Neural cell (in vitro differentiated cells): ENCODE results near the gene LDLRAD4. TPM values are rescaled to one million over a fixed set of nuclear protein-coding genes. Genes with fewer than 3 reads are reported as not detected.
A peak's percentile ranks its signal among the peaks of the same experiment; 100 is the strongest.

Experiments
- H2AFZ ChIP-seq: fragments of 200-600, 300-800 bp; sonication (generic), shearing (Covaris generic); 2 replicates; pipeline ENCODE4 v1.6.0; 2014; ENCODE audit warnings: low read depth, mild to moderate bottlenecking, antibody characterized with exemption, low read length, moderate library complexity
- H3F3A ChIP-seq: fragments of 200-600 bp; shearing (Covaris generic); 2 replicates; pipeline ENCODE4 v1.6.1; 2016; ENCODE audit warnings: mild to moderate bottlenecking, moderate library complexity, mixed read lengths, antibody characterized with exemption, low read length; ENCODE audit not compliant: insufficient read depth, poor library complexity, severe bottlenecking
- H3K27ac ChIP-seq: fragments of 200-600, 300-800 bp; sonication (generic), shearing (Covaris generic); 2 replicates; pipeline ENCODE4 v1.5.1; 2014; ENCODE audit warnings: mild to moderate bottlenecking, low read length, moderate library complexity
- H3K27me3 ChIP-seq: fragments of 300-800, 200-600 bp; sonication (generic), shearing (Covaris generic); 2 replicates; pipeline ENCODE4 v1.6.0; 2014; ENCODE audit warnings: mild to moderate bottlenecking, low read depth, low read length, moderate library complexity; ENCODE audit not compliant: insufficient read depth
- H3K36me3 ChIP-seq: fragments of 300-800, 200-600 bp; sonication (generic), shearing (Covaris generic); 2 replicates; pipeline ENCODE4 v1.5.1; 2014; ENCODE audit warnings: mild to moderate bottlenecking, antibody characterized with exemption, low read length, moderate library complexity; ENCODE audit not compliant: insufficient read depth
- H3K4me2 ChIP-seq: fragments of 300-800, 200-600 bp; sonication (generic), shearing (Covaris generic); 2 replicates; pipeline ENCODE4 v1.6.0; 2014; ENCODE audit warnings: mild to moderate bottlenecking, low read length
- H3K4me3 ChIP-seq: fragments of 300-800, 200-600 bp; sonication (generic), shearing (Covaris generic); 2 replicates; pipeline ENCODE4 v1.5.1; 2014; ENCODE audit warnings: mild to moderate bottlenecking, low read length, moderate library complexity
- H3K79me2 ChIP-seq: fragments of 200-600 bp; shearing (Covaris generic); replicated peaks from 2 replicates; pipeline ENCODE4 v1.6.0; 2014; ENCODE audit warnings: mild to moderate bottlenecking, low read length, moderate library complexity; ENCODE audit not compliant: insufficient read depth
- H3K9ac ChIP-seq: fragments of 300-800, 200-600 bp; sonication (generic), shearing (Covaris generic); 2 replicates; pipeline ENCODE4 v1.6.1; 2016; ENCODE audit warnings: mild to moderate bottlenecking, low read length, mixed read lengths
- H3K9me2 ChIP-seq: fragments of 200-600 bp; shearing (Covaris generic); 2 replicates; pipeline ENCODE4 v1.6.1; 2016; ENCODE audit warnings: mild to moderate bottlenecking, low read length, mixed read lengths; ENCODE audit not compliant: insufficient read depth
- H3K9me3 ChIP-seq: fragments of 200-600, 300-800 bp; sonication (generic), shearing (Covaris generic); 2 replicates; pipeline ENCODE4 v1.6.1; 2016; ENCODE audit warnings: mild to moderate bottlenecking, mixed run types, low read length, moderate library complexity, mixed read lengths
- H4K20me1 ChIP-seq: fragments of 200-600 bp; shearing (Covaris generic); 2 replicates; pipeline ENCODE4 v1.6.1; 2016; ENCODE audit warnings: mild to moderate bottlenecking, mixed run types; ENCODE audit not compliant: insufficient read depth
- CTCF ChIP-seq: fragments of 450-650 bp; IDR thresholded peaks from 2 replicates; pipeline ENCODE4 v1.5.1; 2014; ENCODE audit warnings: antibody characterized with exemption, mild to moderate bottlenecking, moderate library complexity; ENCODE audit not compliant: poor library complexity, severe bottlenecking
- EP300 ChIP-seq: fragments of 450-650 bp; conservative IDR thresholded peaks from 2 replicates; pipeline ENCODE4 v1.6.1; 2014; ENCODE audit warnings: antibody characterized with exemption, mild to moderate bottlenecking, moderate library complexity; ENCODE audit not compliant: poor library complexity, severe bottlenecking
- EZH2 ChIP-seq: fragments of 200-600, 300-800 bp; shearing (Covaris generic), sonication (generic); IDR thresholded peaks from 2 replicates; pipeline ENCODE4 v1.6.1; 2014; ENCODE audit warnings: antibody characterized with exemption, low read length, borderline replicate concordance, mild to moderate bottlenecking; ENCODE audit not compliant: insufficient read depth, poor library complexity, severe bottlenecking
- MXI1 ChIP-seq: fragments of 450-650 bp; conservative IDR thresholded peaks from 2 replicates; pipeline ENCODE4 v1.6.1; 2014; ENCODE audit warnings: antibody characterized with exemption, mild to moderate bottlenecking; ENCODE audit not compliant: poor library complexity, severe bottlenecking
- POLR2AphosphoS5 ChIP-seq: IDR thresholded peaks from 2 replicates; pipeline ENCODE4 v1.6.1; 2012
- RAD21 ChIP-seq: fragments of 450-650 bp; conservative IDR thresholded peaks from 2 replicates; pipeline ENCODE4 v1.6.1; 2014; ENCODE audit warnings: antibody characterized with exemption, mild to moderate bottlenecking, moderate library complexity
- REST ChIP-seq: IDR thresholded peaks from 2 replicates; pipeline ENCODE4 v1.6.1; 2012; ENCODE audit warnings: borderline replicate concordance
- SMC3 ChIP-seq: fragments of 450-650 bp; conservative IDR thresholded peaks from 2 replicates; pipeline ENCODE4 v1.6.1; 2014; ENCODE audit warnings: antibody characterized with exemption, mild to moderate bottlenecking, moderate library complexity; ENCODE audit not compliant: poor library complexity
- TAF1 ChIP-seq: IDR thresholded peaks from 2 replicates; pipeline ENCODE4 v1.6.1; 2012; ENCODE audit warnings: low read depth
- polyA plus RNA-seq: library from polyadenylated mRNA; depleted of rRNA; stranded (reverse); fragments of >200 nt; gene quantifications from 2 replicates; pipeline ENCODE4 v1.2.3, GENCODE V29; 2014

LDLRAD4 gene
- polyA plus RNA-seq, 1 donor from 2014 or later = 3.7 TPM

- H3K27ac ChIP-seq = no peak overlapping the region
- no peaks in the 10 kb centered on the region for H3K9me3 ChIP-seq
- no peaks in the 10 kb centered on the region for H3K36me3 ChIP-seq
- no peak for TF ChIP-seq EP300
- no peak for TF ChIP-seq RAD21
- TF ChIP-seq MXI1 = no peak
- TF ChIP-seq EZH2 = no peak
- TF ChIP-seq CTCF = no peak
- no peak for TF ChIP-seq REST
- TF ChIP-seq TAF1 = no peak
- no peak for TF ChIP-seq POLR2AphosphoS5
- no peak for TF ChIP-seq SMC3
- H3K9me2 ChIP-seq = no peaks in the 10 kb centered on the region
- no peak overlapping the region for H3K4me2 ChIP-seq
- H3F3A ChIP-seq = no peaks in the 10 kb centered on the region
- H3K79me2 ChIP-seq = no peaks in the 10 kb centered on the region
- no peaks in the 10 kb centered on the region for H3K27me3 ChIP-seq
- H2AFZ ChIP-seq = no peak overlapping the region
- H4K20me1 ChIP-seq = no peaks in the 10 kb centered on the region
- no peak overlapping the region for H3K4me3 ChIP-seq
- H3K9ac ChIP-seq = no peak overlapping the region
Observed at GRCh38 chr18:13254971-13255927, 36.7 kb downstream of the LDLRAD4 start.

GRCh38 chr18:13256444-13257305, 38.1 kb downstream of the LDLRAD4 start:
- Histone ChIP-seq H3K27ac (no peak overlapping the region), H3K79me2 (no peaks in the 10 kb centered on the region), H3K9ac (no peak overlapping the region), H4K20me1 (no peaks in the 10 kb centered on the region), H3F3A (no peaks in the 10 kb centered on the region), H3K9me3 (no peaks in the 10 kb centered on the region), H3K9me2 (no peaks in the 10 kb centered on the region), H2AFZ (no peak overlapping the region), H3K4me3 (peak overlapping the region; percentile 35), H3K27me3 (no peaks in the 10 kb centered on the region), H3K36me3 (no peaks in the 10 kb centered on the region), H3K4me2 (peak overlapping the region; percentile 28)
- TF ChIP-seq EZH2 = no peak
- peak; percentile 89 for TF ChIP-seq POLR2AphosphoS5
- peak; percentile 16 for TF ChIP-seq SMC3
- TF ChIP-seq TAF1 = no peak
- peak; percentile 17 for TF ChIP-seq MXI1
- TF ChIP-seq REST = no peak
- TF ChIP-seq EP300 = peak; percentile 91
- no peak for TF ChIP-seq CTCF
